Neural crest cell (in vitro differentiated cells): Measurements from ENCODE around the gene MAPK1. TPM values are rescaled to one million over a fixed set of nuclear protein-coding genes. Genes with fewer than 3 reads are reported as not detected.
"Not testable (repeated sequence)": the region's sequence is repeated elsewhere in the genome, so short reads cannot be mapped to it uniquely, and the experiment has no call there.

ENCODE experiments used
- DNase-seq: peaks from one replicate; pipeline ENCODE4 v3.0.0; 2021; ENCODE audit warnings: low read depth, mixed read lengths, low spot score
- H3K27ac Mint-ChIP-seq: one replicate; pipeline ENCODE4 v1.8.0; 2021; ENCODE audit warnings: mild to moderate bottlenecking, mixed read lengths; ENCODE audit not compliant: unreplicated experiment
- H3K27me3 Mint-ChIP-seq: 2 replicates; pipeline ENCODE4 v1.8.0; 2021; ENCODE audit warnings: low read depth, mild to moderate bottlenecking, mixed read lengths
- H3K36me3 Mint-ChIP-seq: 2 replicates; pipeline ENCODE4 v1.8.0; 2021; ENCODE audit warnings: low read depth, mild to moderate bottlenecking, mixed read lengths
- H3K4me1 Mint-ChIP-seq: 2 replicates; pipeline ENCODE4 v1.8.0; 2021; ENCODE audit warnings: mixed read lengths
- H3K4me3 Mint-ChIP-seq: one replicate; pipeline ENCODE4 v1.8.0; 2021; ENCODE audit warnings: mild to moderate bottlenecking, mixed read lengths
- H3K9me3 Mint-ChIP-seq: 2 replicates; pipeline ENCODE4 v1.8.0; 2021; ENCODE audit warnings: mixed read lengths
- CTCF ChIP-seq: fragments of 200-600 bp; sonication (generic); conservative IDR thresholded peaks from 2 replicates; pipeline ENCODE4 v1.5.0; 2021; ENCODE audit warnings: antibody characterized with exemption, mild to moderate bottlenecking
- total RNA-seq: library from RNA; stranded (reverse); gene quantifications from 2 replicates; pipeline ENCODE4 v1.2.1, GENCODE V29; 2021

MAPK1 gene
- total RNA-seq, 1 donor from 2014 or later, result 118 TPM

DNA sequence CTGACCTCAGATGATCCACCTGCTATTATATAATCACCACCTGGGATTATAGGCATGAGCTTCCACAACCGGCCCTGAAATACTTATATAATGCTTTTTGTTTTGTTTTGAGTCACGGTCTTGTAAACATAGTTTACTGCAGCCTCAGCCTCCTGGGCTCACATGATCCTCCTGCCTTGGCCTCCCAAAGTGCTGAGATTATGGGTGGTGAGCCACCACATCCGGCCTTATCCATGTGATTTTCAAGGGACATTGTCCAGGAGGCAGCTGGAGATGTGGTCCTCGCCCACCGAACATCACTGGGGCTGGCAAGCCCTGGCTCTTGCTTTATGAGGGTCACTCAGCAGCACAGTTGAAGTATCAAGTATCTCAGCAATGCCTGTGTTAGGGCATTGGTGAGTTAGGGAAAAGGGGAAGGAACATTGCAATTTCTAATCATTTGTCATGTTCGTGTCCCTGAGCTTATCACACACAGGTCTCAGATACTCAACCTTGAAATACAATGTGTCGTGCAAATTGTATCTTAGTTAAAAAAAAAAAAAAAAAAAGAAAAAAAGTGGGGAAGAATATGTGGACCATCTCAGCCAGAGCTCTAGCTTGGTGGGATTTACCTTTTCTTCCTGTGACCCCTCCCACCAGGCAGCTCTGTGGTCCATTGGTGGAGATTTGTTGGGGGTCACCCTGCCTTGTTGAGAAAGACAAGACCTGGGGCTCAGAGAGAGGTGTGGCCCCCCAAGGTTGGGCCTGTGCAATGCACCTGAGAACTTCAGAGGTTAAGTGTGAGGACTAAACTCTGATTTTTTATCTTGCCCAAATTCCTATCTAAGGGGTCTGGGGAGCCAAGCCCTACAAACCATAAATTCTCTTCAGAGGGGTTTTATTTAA lies 40.4 kb upstream of the MAPK1 start:
- no peaks in the 10 kb centered on the region for H3K27me3 Mint-ChIP-seq
- TF ChIP-seq CTCF, result no peak
- no peaks in the 10 kb centered on the region for H3K36me3 Mint-ChIP-seq
- no peaks in the 10 kb centered on the region for H3K9me3 Mint-ChIP-seq
- H3K4me3 Mint-ChIP-seq, result no peak overlapping the region
- H3K27ac Mint-ChIP-seq, result no peak overlapping the region
- peaks cover 5% of the 10 kb centered on the region for H3K4me1 Mint-ChIP-seq
- DNase-seq, result no peak

DNA sequence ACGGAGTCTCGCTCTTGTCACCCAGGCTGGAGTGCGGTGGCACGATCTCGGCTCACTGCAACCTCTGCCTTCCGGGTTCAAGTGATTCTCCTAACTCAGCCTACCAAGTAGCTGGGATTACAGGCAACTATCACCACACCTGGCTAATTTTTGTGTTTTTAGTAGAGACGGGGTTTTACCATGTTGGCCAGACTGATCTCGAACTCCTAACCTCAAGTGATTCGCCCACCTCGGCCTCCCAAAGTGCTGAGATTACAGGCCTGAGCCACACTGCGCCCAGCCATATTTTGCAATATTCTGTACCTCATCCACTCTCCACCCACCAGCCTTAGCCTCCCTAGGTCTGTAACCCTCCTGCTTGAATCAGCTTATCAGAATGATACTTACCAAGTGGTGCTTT lies 37.8 kb upstream of the MAPK1 start:
- H3K9me3 Mint-ChIP-seq, H3K4me1 Mint-ChIP-seq, H3K27me3 Mint-ChIP-seq, H3K36me3 Mint-ChIP-seq, H3K4me3 Mint-ChIP-seq, H3K27ac Mint-ChIP-seq, DNase-seq: not testable (repeated sequence)

DNA sequence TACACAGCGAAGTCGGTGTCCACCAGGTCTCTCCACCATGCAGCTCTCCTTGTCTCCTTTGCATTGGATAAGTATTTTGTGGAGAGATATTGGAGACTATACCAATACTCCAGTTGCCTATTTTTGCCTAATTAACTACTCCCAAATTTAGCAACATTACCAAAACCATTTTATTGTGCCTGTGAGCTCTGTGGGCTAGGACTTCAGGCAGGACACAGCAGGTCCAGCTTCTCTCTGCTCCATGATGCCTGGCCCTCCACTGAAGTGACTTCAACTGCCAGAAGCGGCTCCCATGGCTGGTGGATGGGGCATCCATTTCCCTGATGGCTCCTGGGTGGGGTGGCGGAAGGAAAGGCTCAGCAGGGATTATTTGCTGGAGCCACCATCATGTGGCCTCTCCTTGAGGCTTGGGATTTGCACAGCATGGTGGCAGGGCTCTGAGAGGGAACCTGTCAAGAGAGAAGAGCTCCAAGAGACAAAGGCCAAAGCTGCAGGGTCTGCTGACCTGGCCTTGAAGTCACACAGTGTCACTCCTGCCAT lies 36.9 kb upstream of the MAPK1 start:
- Mint-ChIP-seq H3K4me3 (no peak overlapping the region), H3K27ac (no peak overlapping the region), H3K9me3 (no peaks in the 10 kb centered on the region), H3K27me3 (no peaks in the 10 kb centered on the region), H3K4me1 (peaks cover 5% of the 10 kb centered on the region), H3K36me3 (no peaks in the 10 kb centered on the region)
- no peak for DNase-seq
- TF ChIP-seq CTCF, result no peak

DNA sequence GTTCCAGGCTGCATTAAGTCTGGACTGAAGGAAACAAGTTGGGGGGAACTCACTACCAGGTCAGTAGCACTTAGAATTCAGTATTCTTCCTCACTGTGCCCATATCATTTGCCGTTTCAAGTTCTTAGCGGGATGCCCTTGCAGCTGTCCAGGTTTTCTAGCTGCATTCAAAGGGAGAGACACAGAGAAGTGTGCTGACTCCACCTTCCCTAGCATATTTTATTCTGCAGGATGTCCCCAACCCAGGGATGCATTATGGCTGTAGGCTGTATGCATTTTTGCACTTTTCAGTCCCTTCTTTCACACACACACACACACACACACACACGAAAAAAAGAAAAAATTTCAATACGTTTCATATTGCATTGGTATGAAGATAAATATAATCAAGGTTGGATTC lies 35.8 kb upstream of the MAPK1 start:
- no peaks in the 10 kb centered on the region for H3K9me3 Mint-ChIP-seq
- no peaks in the 10 kb centered on the region for H3K36me3 Mint-ChIP-seq
- H3K4me1 Mint-ChIP-seq, result peaks cover 5% of the 10 kb centered on the region
- H3K4me3 Mint-ChIP-seq, result no peak overlapping the region
- DNase-seq, result no peak
- no peak for TF ChIP-seq CTCF
- no peak overlapping the region for H3K27ac Mint-ChIP-seq
- H3K27me3 Mint-ChIP-seq, result no peaks in the 10 kb centered on the region

- no peaks in the 10 kb centered on the region for H3K27me3 Mint-ChIP-seq
- H3K27ac Mint-ChIP-seq, result no peak overlapping the region
- H3K4me3 Mint-ChIP-seq, result no peak overlapping the region
- H3K36me3 Mint-ChIP-seq, result no peaks in the 10 kb centered on the region
- peaks cover 5% of the 10 kb centered on the region for H3K4me1 Mint-ChIP-seq
- no peak for TF ChIP-seq CTCF
- no peak for DNase-seq
- H3K9me3 Mint-ChIP-seq, result no peaks in the 10 kb centered on the region
These were observed 35.0 kb upstream of the MAPK1 start for GRCh38 chr22:21902296-21903087.
